ENCODE results near the gene JSRP1.

DNA sequence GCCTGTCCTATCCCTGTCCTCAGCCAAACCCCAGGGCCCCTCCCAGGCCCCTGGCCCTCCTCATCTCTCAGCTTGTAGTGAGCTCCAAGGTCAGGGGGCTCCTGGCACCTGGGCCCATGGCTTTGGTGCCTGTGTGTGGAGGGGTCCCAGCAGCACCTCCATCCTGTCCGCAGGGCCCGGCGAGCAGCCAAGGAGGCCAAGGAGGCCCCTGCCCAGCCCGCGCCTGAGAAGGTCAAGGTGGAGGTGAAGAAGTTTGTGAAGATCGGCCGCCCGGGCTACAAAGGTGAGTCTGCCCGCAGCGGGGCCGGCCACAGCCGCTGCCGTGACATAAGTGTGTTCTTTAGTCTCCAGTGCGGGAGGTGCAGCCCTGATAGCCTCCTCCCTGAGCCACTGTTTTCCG, 10.9 kb downstream of the JSRP1 start:
- TF ChIP-seq POLR2AphosphoS5 (IDR thresholded peaks at IDR 0.05; ENCODE audit: low read depth, low read length), result no peak
- TF ChIP-seq POLR2A (IDR thresholded peaks at IDR 0.05; ENCODE audit: low read depth, low read length), result no peak
